Urinary bladder (tissue), 4 donors: Measurements from ENCODE around the gene ABCB4. TPM values are rescaled to one million over a fixed set of nuclear protein-coding genes. Genes with fewer than 3 reads are reported as not detected.

Experiments used
- DNase-seq: peaks from one replicate; pipeline ENCODE4 v3.0.0-alpha.2; 2015; ENCODE audit errors: extremely low spot score
- H3K27ac ChIP-seq: one replicate; pipeline ENCODE4 v1.5.1; 2013; ENCODE audit warnings: low read depth, mild to moderate bottlenecking, moderate library complexity
- H3K36me3 ChIP-seq: one replicate; pipeline ENCODE4 v1.6.1; 2013; ENCODE audit warnings: mild to moderate bottlenecking, moderate library complexity; ENCODE audit not compliant: insufficient read depth
- H3K4me1 ChIP-seq: one replicate; pipeline ENCODE4 v1.6.1; 2013; ENCODE audit warnings: mild to moderate bottlenecking, moderate library complexity; ENCODE audit not compliant: insufficient read depth
- H3K4me3 ChIP-seq: one replicate; pipeline ENCODE4 v1.5.1; 2013; ENCODE audit warnings: low read depth, low read length
- WGBS: extraction: QIAGEN DNeasy Blood & Tissue Kit; methylation state at CpG from one replicate; pipeline ENCODE4 v1.1.7; 2013; 5-methylcytosine and 5-hydroxymethylcytosine counted together
- polyA plus RNA-seq: library from polyadenylated mRNA; stranded (reverse); fragments of 200-250 nt; gene quantifications from one replicate; pipeline ENCODE4 v1.2.3, GENCODE V29; 2013
- total RNA-seq: library from RNA; depleted of rRNA; stranded (reverse); fragments of >200 nt; gene quantifications from one replicate; pipeline ENCODE4 v1.2.3, GENCODE V29; 2014
- donor health status: healthy with polysubstance abuse.
- donor health status: healthy.

Gene ABCB4
- total and polyA plus RNA-seq, 2 donors, result 0.53 to 1.2 TPM

- H3K4me3 ChIP-seq, result no peak overlapping the region
- 73% methylated on average over 5 of the region's 5 CpGs for WGBS
- H3K27ac ChIP-seq, result no peak overlapping the region
- H3K4me1 ChIP-seq, result no peaks in the 10 kb centered on the region
- H3K36me3 ChIP-seq, result no peaks in the 10 kb centered on the region
- no peak for DNase-seq
Measured at GRCh38 chr7:87375662-87376435, 99.6 kb downstream of the ABCB4 start.

- no peaks in the 10 kb centered on the region for H3K4me1 ChIP-seq
- no peak overlapping the region for H3K27ac ChIP-seq
- H3K36me3 ChIP-seq, result peaks cover 6% of the 10 kb centered on the region
- 91% methylated on average over 1 of the region's 1 CpG for WGBS
- H3K4me3 ChIP-seq, result no peak overlapping the region
- no peak for DNase-seq
Measured at GRCh38 chr7:87370660-87371180, 104.8 kb downstream of the ABCB4 start.

- Histone ChIP-seq H3K36me3 (peaks cover 6% of the 10 kb centered on the region), H3K4me1 (no peaks in the 10 kb centered on the region), H3K4me3 (no peak overlapping the region), H3K27ac (no peak overlapping the region)
- no peak for DNase-seq
- 96% methylated on average over 4 of the region's 4 CpGs for WGBS
Measured at GRCh38 chr7:87369216-87369615, 106.3 kb downstream of the ABCB4 start.

- Histone ChIP-seq H3K36me3 (peaks cover 6% of the 10 kb centered on the region), H3K4me1 (no peaks in the 10 kb centered on the region), H3K27ac (no peak overlapping the region), H3K4me3 (no peak overlapping the region)
- DNase-seq, result no peak
Measured at GRCh38 chr7:87364246-87364645, 111.2 kb downstream of the ABCB4 start.

- H3K4me1 ChIP-seq, result no peaks in the 10 kb centered on the region
- no peak overlapping the region for H3K27ac ChIP-seq
- WGBS, result 96% methylated on average over 1 of the region's 1 CpG
- H3K36me3 ChIP-seq, result peaks cover 6% of the 10 kb centered on the region
- H3K4me3 ChIP-seq, result no peak overlapping the region
- no peak for DNase-seq
Measured at GRCh38 chr7:87363342-87363741, 112.1 kb downstream of the ABCB4 start.

- no peak overlapping the region for H3K27ac ChIP-seq
- peaks cover under 1% of the 10 kb centered on the region for H3K36me3 ChIP-seq
- H3K4me1 ChIP-seq, result no peaks in the 10 kb centered on the region
- WGBS, result 99% methylated on average over 2 of the region's 2 CpGs
- no peak overlapping the region for H3K4me3 ChIP-seq
- DNase-seq, result no peak
Measured at GRCh38 chr7:87361320-87361719, 114.2 kb downstream of the ABCB4 start.

- WGBS, result 76% methylated on average over 2 of the region's 2 CpGs
- Histone ChIP-seq H3K4me3 (no peak overlapping the region), H3K4me1 (no peaks in the 10 kb centered on the region), H3K27ac (no peak overlapping the region), H3K36me3 (no peaks in the 10 kb centered on the region)
- no peak for DNase-seq
Measured at GRCh38 chr7:87359366-87359765, 116.1 kb downstream of the ABCB4 start.

GRCh38 chr7:87356448-87356847 is 119.0 kb downstream of the ABCB4 start:
- no peak overlapping the region for H3K4me3 ChIP-seq
- no peaks in the 10 kb centered on the region for H3K4me1 ChIP-seq
- no peak for DNase-seq
- H3K36me3 ChIP-seq, result peaks cover 3% of the 10 kb centered on the region
- WGBS, result 81% methylated on average over 1 of the region's 1 CpG
- H3K27ac ChIP-seq, result no peak overlapping the region

- 93% methylated on average over 3 of the region's 3 CpGs for WGBS
- DNase-seq, result no peak
- Histone ChIP-seq H3K36me3 (peaks cover 3% of the 10 kb centered on the region), H3K4me3 (no peak overlapping the region), H3K27ac (no peak overlapping the region), H3K4me1 (no peaks in the 10 kb centered on the region)
Measured at GRCh38 chr7:87354749-87355148, 120.7 kb downstream of the ABCB4 start.

Other genes with a start within 250 kb of the ABCB4 start
- gene CROT, start 130.0 kb downstream of the ABCB4 start, total RNA-seq, result 66.0 TPM
- 17.6 TPM for gene CROT, start 130.0 kb downstream of the ABCB4 start, polyA plus RNA-seq
- 2.4 TPM for gene ABCB1, start 125.2 kb upstream of the ABCB4 start, total RNA-seq
- 4.3 TPM for gene ABCB1, start 125.2 kb upstream of the ABCB4 start, polyA plus RNA-seq
- 1.9 TPM for gene RUNDC3B, start 152.7 kb upstream of the ABCB4 start, total RNA-seq
- gene RUNDC3B, start 152.7 kb upstream of the ABCB4 start, polyA plus RNA-seq, result 2.4 TPM